ENCODE measurements around the gene LIPK. TPM values are rescaled to one million over a fixed set of nuclear protein-coding genes. Genes with fewer than 3 reads are reported as not detected.

LIPK gene
- total and polyA plus RNA-seq, 2 of the 8 experiments (the other 6 are each of a cell fraction or from before 2014, with no cell fraction given): not detected

GRCh38 chr10:88661018-88661417, 45.0 kb upstream of the LIPK start:
- H4K8ac ChIP-seq (ENCODE audit: extremely low read depth, insufficient read depth, low read length): no peak overlapping the region

More at GRCh38 chr10:88661018-88661417, 45.0 kb upstream of the LIPK start:
- H3K4ac ChIP-seq (replicated peaks; ENCODE audit: insufficient read length, low read depth, low read length): no peak overlapping the region
- H2AFZ ChIP-seq (ENCODE audit: low read length): no peak overlapping the region
- H3K56ac ChIP-seq (replicated peaks; ENCODE audit: insufficient read length, low read depth, low read length): no peak overlapping the region
- no peak overlapping the region for H3K23ac ChIP-seq (ENCODE audit: insufficient read length)
- no peaks in the 10 kb centered on the region for H3K4me1 ChIP-seq (replicated peaks in 1 of 4; ENCODE audit: control insufficient read depth in 3 of 4, insufficient read depth in 4 of 4, low read length in 3 of 4)
- H3K36me3 ChIP-seq (ENCODE audit: control insufficient read depth in 2 of 4, insufficient read depth in 4 of 4, low read length in 3 of 4): no peaks in the 10 kb centered on the region
- no peak overlapping the region for H2AK5ac ChIP-seq (ENCODE audit: low read depth, low read length)
- H3K79me1 ChIP-seq (ENCODE audit: low read depth, low read length): no peaks in the 10 kb centered on the region
- TF ChIP-seq MAFK (IDR thresholded peaks at IDR 0.05; ENCODE audit: low read depth, low read length): no peak
- no peak for TF ChIP-seq KDM4A (IDR thresholded peaks at IDR 0.05; ENCODE audit: low read depth, low read length, severe bottlenecking)
- no peak for TF ChIP-seq FOSL1 (IDR thresholded peaks at IDR 0.05; ENCODE audit: insufficient read depth, low read depth, low read length)
- TF ChIP-seq RAD21 (IDR thresholded peaks at IDR 0.05 in 1 of 2, conservative IDR thresholded peaks at IDR 0.05 in 1 of 2; ENCODE audit: low read depth in 2 of 2, low read length in 2 of 2): no peak
- TF ChIP-seq SP4 (IDR thresholded peaks at IDR 0.05; ENCODE audit: low read length): no peak
- TF ChIP-seq TAF7 (optimal IDR thresholded peaks at IDR 0.05; ENCODE audit: borderline replicate concordance, low read depth, low read length): no peak
- H2BK5ac ChIP-seq (ENCODE audit: low read depth, low read length): no peak overlapping the region
- no peak overlapping the region for H2BK15ac ChIP-seq (ENCODE audit: low read length)
- ChIA-PET CTCF (ENCODE audit: partially characterized antibody) (no interaction called here), POLR2A (ENCODE audit: partially characterized antibody) (no interaction called here)
- no peaks in the 10 kb centered on the region for H3K23me2 ChIP-seq (ENCODE audit: low read depth, low read length)
- H3K9me3 ChIP-seq (ENCODE audit: insufficient read depth in 2 of 2, low read depth in 1 of 2, low read length in 1 of 2): no peaks in the 10 kb centered on the region
- H3K79me2 ChIP-seq (ENCODE audit: control insufficient read depth in 1 of 2, insufficient read depth in 2 of 2, low read length in 2 of 2): no peaks in the 10 kb centered on the region
- H2BK20ac ChIP-seq (ENCODE audit: low read length): no peak overlapping the region
- H4K20me1 ChIP-seq (replicated peaks in 1 of 2; ENCODE audit: control insufficient read depth in 1 of 2, insufficient read depth in 2 of 2, low read length in 2 of 2): no peaks in the 10 kb centered on the region
- no peak overlapping the region for H3K4me3 ChIP-seq (ENCODE audit: extremely low read depth in 1 of 4, insufficient read depth in 2 of 4, low read depth in 3 of 4, low read length in 4 of 4)
- H3K14ac ChIP-seq (ENCODE audit: insufficient read length): no peak overlapping the region
- no peak overlapping the region for H4K91ac ChIP-seq (replicated peaks; ENCODE audit: insufficient read length, low read length)
- H2BK12ac ChIP-seq (ENCODE audit: low read depth, low read length): no peak overlapping the region
- H3K9ac ChIP-seq (replicated peaks in 1 of 4; ENCODE audit: extremely low read depth in 1 of 4, low read depth in 3 of 4, low read length in 3 of 4): no peak overlapping the region
- DNase-seq (ENCODE audit: low read depth in 1 of 2, low spot score in 2 of 2): no peak
- H3K27me3 ChIP-seq (replicated peaks in 1 of 4; ENCODE audit: control insufficient read depth in 3 of 4, extremely low read depth in 1 of 4, insufficient read depth in 3 of 4, low read length in 3 of 4): no peaks in the 10 kb centered on the region
- H3K18ac ChIP-seq (ENCODE audit: extremely low read depth, low read length): no peak overlapping the region
- no peak overlapping the region for H2BK120ac ChIP-seq (replicated peaks; ENCODE audit: low read depth, low read length)
- no peak overlapping the region for H3K4me2 ChIP-seq (ENCODE audit: insufficient read depth in 1 of 2, low read depth in 2 of 2, low read length in 2 of 2)
- no peak overlapping the region for H4K5ac ChIP-seq (ENCODE audit: insufficient read length, low read depth, low read length)
- no peak overlapping the region for H3K27ac ChIP-seq (ENCODE audit: low read depth, low read length)
- no peak for FAIRE-seq

All from H1 (cell line).